Measurements from ENCODE around the gene NALF2.

NALF2 gene

GRCh38 chrX:69503782-69504625 is at the start of gene NALF2:
NALF2 (plus strand) TSS chrX:69504326; CDS start chrX:69505283, 957 bp downstream.
- DNase-seq, result peak; percentile 69

DNA sequence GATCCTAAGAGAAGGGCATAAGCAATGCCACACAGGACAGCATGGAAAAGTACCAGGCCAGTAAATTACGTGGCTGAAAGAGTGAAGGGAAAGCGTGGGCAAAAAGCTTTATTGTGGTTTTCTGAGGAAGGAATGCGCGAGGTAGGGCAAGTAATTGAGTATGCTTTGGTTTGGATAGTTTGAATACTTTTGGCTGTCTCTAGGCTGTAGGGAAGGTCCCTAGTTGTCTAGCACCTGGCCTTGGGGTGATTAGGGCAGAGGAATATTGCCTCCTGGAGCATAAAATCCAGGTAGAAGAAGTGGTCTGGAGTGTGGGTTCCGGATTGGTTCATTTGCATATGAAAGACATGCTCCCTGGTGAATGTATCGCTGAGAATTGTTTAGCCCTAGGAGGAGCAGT is 46.4 kb upstream of the NALF2 start:
- DNase-seq, result no peak

DNA sequence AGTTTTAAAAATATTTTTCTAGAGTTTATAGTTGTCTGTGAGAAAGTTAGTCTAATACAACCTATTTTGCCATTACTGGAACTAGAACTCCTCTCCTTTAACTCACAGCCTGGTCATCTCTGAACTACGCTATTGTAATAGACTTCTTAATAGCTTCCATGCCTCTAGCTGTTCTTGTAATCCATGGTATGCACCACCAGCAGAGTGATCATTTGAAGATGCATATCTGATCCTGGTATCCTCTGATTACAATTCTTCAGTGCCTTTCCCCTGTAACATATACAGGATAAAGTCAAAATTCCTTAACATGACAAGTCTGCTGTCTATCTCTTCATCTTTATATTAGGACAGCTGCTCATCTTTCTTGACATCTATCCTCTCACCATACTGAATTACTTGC is 37.6 kb upstream of the NALF2 start:
- no peak for DNase-seq

GRCh38 chrX:69469975-69470374 is 34.2 kb upstream of the NALF2 start:
- DNase-seq, result no peak

DNA sequence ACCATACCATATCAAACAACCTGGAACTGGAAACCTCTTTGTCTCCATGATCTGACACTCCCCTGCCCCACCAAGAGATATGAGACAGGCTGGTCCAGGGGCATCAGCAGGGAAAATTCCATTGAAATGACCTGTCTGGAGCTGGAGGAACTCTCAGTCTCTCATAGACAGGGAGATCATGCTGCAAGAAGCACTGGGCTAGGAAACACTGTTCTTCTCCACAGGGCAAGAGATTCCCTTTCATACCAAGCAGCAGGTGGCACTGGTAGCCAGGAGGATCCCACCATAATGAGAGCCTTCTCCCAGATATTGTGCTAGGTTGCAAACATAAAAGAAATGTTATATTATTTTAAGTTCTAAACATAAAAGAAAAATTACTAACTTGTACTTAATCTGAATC is 14.5 kb upstream of the NALF2 start:
- DNase-seq, result no peak

DNA sequence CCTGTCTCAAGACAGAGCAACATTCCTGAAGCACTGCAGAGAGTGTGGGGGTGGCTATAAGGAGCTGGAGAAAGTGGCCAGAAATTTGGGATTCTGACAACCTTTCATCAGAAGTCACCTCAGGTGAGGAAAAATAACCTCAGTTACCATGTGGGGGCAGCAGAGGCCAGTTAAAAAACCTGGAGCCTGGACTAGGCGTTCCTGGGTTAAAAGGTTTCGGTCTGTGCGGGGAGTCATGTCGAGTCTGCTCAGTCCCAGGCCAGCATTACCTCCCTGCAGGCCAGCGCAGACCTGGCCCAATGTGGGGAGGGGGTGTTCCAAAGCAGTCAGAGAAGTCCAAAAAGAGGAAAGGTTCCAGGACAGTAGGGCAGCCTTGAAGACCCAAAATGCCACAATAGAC is 10.9 kb upstream of the NALF2 start:
- DNase-seq, result peak; percentile 37

- DNase-seq, result no peak
These were observed 10.4 kb upstream of the NALF2 start for GRCh38 chrX:69493766-69494165.

DNA sequence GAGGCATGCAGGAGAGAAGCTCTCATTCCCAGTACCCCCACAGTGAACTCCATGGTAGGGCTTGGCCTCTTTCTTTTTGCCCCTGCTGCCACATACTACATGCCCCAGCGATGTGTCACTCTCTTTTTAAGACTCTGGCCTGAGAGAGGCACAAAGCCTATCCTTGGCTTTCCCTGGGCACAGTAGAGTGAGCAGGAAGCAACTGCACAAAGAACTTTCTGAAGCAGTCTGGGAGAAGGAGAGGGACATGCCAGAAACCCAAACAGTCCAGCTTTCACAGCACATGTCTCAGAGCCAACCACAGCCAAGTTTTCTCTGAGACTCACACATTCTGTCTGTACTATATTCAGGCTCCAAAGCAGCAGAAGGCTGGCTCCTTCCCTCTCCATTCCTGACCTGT is 7.9 kb upstream of the NALF2 start:
- DNase-seq, result no peak

GRCh38 chrX:69501429-69501828 is 2.7 kb upstream of the NALF2 start:
- DNase-seq, result no peak

DNA sequence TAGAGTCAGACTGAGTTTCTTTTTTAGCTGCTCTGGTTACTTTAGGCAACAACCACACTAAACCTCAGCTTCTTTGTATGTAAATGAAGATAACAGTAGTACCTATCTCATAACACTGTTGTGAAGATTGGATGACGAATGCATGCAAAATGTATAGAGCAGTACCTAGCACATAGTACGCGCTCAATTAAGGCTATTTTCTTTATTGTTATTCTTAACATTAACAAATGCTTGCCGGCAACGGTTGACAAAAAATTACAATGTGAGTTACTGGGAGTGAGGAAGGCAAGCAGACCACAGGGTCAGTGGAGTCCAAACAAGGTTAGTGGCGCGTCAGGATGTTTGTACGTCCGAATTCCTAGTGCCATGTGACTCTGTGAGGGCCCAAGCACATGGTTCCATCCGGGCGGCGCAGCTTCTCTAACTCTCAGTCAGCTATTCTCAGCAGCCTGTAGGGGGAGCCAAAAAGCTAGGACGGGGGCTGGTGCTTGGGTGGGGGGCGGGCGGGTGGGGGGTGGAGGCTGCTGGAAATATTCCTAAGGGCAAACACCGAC is 821 bp upstream of the NALF2 start:
- DNase-seq, result no peak

- DNase-seq, result no peak
These were observed 793 bp downstream of the NALF2 start for GRCh38 chrX:69504626-69505612.

- no peak for DNase-seq
These were observed 1.9 kb downstream of the NALF2 start for GRCh38 chrX:69505772-69506616.

DNA sequence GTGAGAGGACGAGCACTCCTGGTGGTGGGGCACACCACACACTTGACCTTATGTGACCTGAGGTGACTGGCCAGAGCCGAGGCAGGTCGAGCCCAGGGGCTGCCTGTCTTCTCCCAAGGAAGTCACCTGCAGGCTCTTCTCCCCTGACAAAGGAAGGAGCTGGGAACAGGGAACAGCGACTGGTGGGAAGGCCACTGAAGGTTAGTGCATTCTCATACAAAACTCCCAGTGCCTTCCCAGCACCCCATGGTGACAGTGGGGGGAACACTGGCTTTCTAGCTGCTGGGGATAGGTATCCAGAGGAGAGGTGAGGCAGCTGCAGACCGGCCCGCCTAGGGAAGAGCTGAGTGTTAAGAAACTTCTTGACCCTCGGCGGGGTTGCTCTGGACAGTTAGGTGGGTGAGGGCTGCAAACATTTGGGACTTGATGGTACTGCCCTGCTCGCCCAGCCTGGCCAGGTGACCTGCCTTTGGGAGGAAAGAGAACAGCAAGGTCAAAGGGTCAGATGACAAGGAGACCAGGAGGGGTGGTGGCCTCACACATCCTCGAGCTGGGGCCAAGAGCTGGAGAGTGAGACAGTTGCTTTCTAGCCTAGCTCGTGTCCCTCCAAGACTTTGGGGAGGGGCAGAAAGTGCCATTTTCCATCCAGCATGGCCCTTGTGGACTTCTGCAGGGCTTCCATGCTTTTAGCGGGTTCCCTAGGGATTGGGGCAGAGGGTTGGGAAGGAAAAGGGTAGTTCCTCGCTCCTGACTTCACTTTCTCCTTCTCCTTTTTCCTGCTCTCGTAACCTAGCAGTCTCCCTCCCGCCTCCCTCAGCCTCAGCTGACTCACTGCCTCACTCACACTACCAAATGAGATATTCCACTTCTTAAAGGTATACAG is 2.7 kb downstream of the NALF2 start:
- DNase-seq, result no peak

DNA sequence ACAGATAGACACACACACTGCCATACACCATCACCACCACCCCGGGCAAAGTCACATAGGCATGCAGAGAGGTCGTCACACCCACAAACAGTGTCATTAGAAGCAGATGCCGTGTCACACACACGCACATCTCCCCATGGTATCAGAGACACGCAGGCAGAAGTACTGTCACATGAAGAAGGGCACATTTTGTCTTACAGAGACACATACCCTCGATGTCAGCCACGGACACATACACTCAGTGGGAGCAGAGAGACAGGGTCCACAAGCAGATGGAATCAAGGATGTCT is 3.3 kb downstream of the NALF2 start:
- no peak for DNase-seq

GRCh38 chrX:69508610-69509009 is 4.5 kb downstream of the NALF2 start:
- no peak for DNase-seq

- no peak for DNase-seq
These were observed 6.1 kb downstream of the NALF2 start for GRCh38 chrX:69510137-69510715.

GRCh38 chrX:69510914-69511513 is 6.9 kb downstream of the NALF2 start:
- no peak for DNase-seq

DNA sequence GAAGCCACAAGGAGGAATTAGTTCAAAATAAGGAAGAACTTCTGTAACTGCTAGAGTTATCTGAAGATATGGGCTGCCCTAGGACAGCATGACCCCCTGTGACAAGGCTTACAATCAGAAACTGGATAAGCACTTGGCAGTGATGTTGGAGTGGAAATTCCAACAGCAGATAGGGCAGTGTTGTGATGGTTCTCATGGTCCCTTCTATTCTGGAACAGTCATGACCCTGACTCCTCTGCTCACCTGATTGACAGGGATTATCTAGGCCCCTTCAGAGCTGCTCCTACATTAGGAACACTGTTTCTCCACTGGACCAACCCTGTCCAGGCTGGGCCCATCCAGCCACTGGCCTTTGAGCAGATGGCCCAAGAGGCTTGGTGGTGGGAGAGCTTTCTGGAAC is 17.9 kb downstream of the NALF2 start:
- DNase-seq, result no peak

GRCh38 chrX:69523314-69523713 is 19.2 kb downstream of the NALF2 start:
- DNase-seq, result no peak

- no peak for DNase-seq
These were observed 20.7 kb downstream of the NALF2 start for GRCh38 chrX:69524781-69525363.
